HepG2 (cell line): ENCODE measurements around the gene TNFRSF21. TPM values are rescaled to one million over a fixed set of nuclear protein-coding genes. Genes with fewer than 3 reads are reported as not detected.
A peak's percentile ranks its signal among the peaks of the same experiment; 100 is the strongest.

Source experiments
- CSRNP1 ChIP-seq: sonication (generic); formaldehyde crosslinking; IDR thresholded peaks from 2 replicates; pipeline ENCODE4 v1.8.1; 2023; ENCODE audit warnings: mild to moderate bottlenecking, missing genetic modification reagents
- HIC2 ChIP-seq: sonication (generic); formaldehyde crosslinking; IDR thresholded peaks from 2 replicates; pipeline ENCODE4 v1.9.0; 2022; ENCODE audit warnings: low read depth, missing genetic modification reagents
- MIXL1 ChIP-seq: IDR thresholded peaks from 2 replicates; pipeline ENCODE4 v1.6.1; 2016
- NCOA1 ChIP-seq: sonication (generic); formaldehyde crosslinking; IDR thresholded peaks from 2 replicates; pipeline ENCODE4 v1.9.0; 2021; ENCODE audit warnings: missing genetic modification reagents
- NRL ChIP-seq: sonication (generic); formaldehyde crosslinking; IDR thresholded peaks from 2 replicates; pipeline ENCODE4 v1.5.0; 2020; ENCODE audit warnings: missing genetic modification reagents, mild to moderate bottlenecking, moderate library complexity, borderline replicate concordance
- PPARG ChIP-seq: conservative IDR thresholded peaks from 2 replicates; pipeline ENCODE4 v1.6.1; 2016; ENCODE audit warnings: missing biosample characterization, missing genetic modification reagents
- RAD21 ChIP-seq: fragments of 450-650 bp; formaldehyde crosslinking; IDR thresholded peaks from 2 replicates; pipeline ENCODE4 v1.5.0; 2020; ENCODE audit warnings: mild to moderate bottlenecking
- SPEN ChIP-seq: sonication (generic); formaldehyde crosslinking; IDR thresholded peaks from 2 replicates; pipeline ENCODE4 v1.5.1; 2020; ENCODE audit warnings: low read depth, mild to moderate bottlenecking, missing genetic modification reagents
- TGIF2 ChIP-seq: IDR thresholded peaks from 2 replicates; pipeline ENCODE4 v1.6.1; 2016; ENCODE audit warnings: control low read depth, missing compliant biosample characterization
- ZNF160 ChIP-seq: sonication (generic); formaldehyde crosslinking; IDR thresholded peaks from 2 replicates; pipeline ENCODE4 v1.8.0; 2022; ENCODE audit warnings: mild to moderate bottlenecking, inconsistent platforms, missing genetic modification reagents
- ZNF512B ChIP-seq: sonication (generic); formaldehyde crosslinking; IDR thresholded peaks from 2 replicates; pipeline ENCODE4 v1.5.1; 2020; ENCODE audit warnings: missing genetic modification reagents, mild to moderate bottlenecking, borderline replicate concordance
- ZNF558 ChIP-seq: sonication (generic); formaldehyde crosslinking; IDR thresholded peaks from 2 replicates; pipeline ENCODE4 v1.9.0; 2022; ENCODE audit warnings: mild to moderate bottlenecking, missing genetic modification reagents, borderline replicate concordance
- ZNF572 ChIP-seq: sonication (generic); formaldehyde crosslinking; IDR thresholded peaks from 2 replicates; pipeline ENCODE4 v1.5.1; 2020; ENCODE audit warnings: mild to moderate bottlenecking, missing genetic modification reagents
- ZNF687 ChIP-seq: sonication (generic); formaldehyde crosslinking; IDR thresholded peaks from 2 replicates; pipeline ENCODE4 v1.5.1; 2020; ENCODE audit warnings: mild to moderate bottlenecking, missing genetic modification reagents, moderate library complexity
- ZNF746 ChIP-seq: sonication (generic); formaldehyde crosslinking; IDR thresholded peaks from 2 replicates; pipeline ENCODE4 v1.8.0; 2022; ENCODE audit warnings: mild to moderate bottlenecking, missing genetic modification reagents
- ZSCAN31 ChIP-seq: sonication (generic); formaldehyde crosslinking; IDR thresholded peaks from 2 replicates; pipeline ENCODE4 v1.5.0; 2020; ENCODE audit warnings: low read depth, mild to moderate bottlenecking, missing genetic modification reagents
- polyA plus RNA-seq, 8 experiments: library from polyadenylated mRNA; depleted of rRNA in 3 of 8; stranded (reverse) in 7 of 8; unstranded in 1 of 8; fragments of >200 nt; fragmentation: Illumina TruSeq in 4 of 8; extraction: Trizol in 4 of 8; gene quantifications; 2 replicates each; pipeline versions ENCODE4 v1.2.1 to v1.2.3, GENCODE V29; 2011 to 2016; ENCODE audit warnings: low read depth in 4 of 8, missing spikeins in 1 of 8, mixed read lengths in 1 of 8; ENCODE audit not compliant: insufficient read depth in 1 of 8
- total RNA-seq, 5 experiments: library from RNA; depleted of rRNA; stranded (reverse); fragments of >200 nt; fragmentation: Illumina TruSeq; extraction: Trizol; gene quantifications; 2 replicates each; pipeline ENCODE4 v1.2.3, GENCODE V29; 2016; ENCODE audit warnings: low read depth in 1 of 5

The TNFRSF21 gene
- total and polyA plus RNA-seq, 2 of the 13 experiments (the other 11 are each of a cell fraction or from before 2014, with no cell fraction given) = 24.8 to 46.3 TPM

- peak; percentile 79; the same call in 1 of the 2 replicates for TF ChIP-seq HIC2
- TF ChIP-seq RAD21 (CRISPR knock-in tag) = peak; percentile 98
- TF ChIP-seq MIXL1 = peak; percentile 59; the same call in 1 of the 2 replicates
- TF ChIP-seq ZNF746 (CRISPR knock-in tag) = 0 out of 2 replicates have a peak, but pooled peaks have one; percentile 48
- TF ChIP-seq ZNF572 (CRISPR knock-in tag) = no peak
- peak; percentile 92; the same call in 1 of the 2 replicates for TF ChIP-seq ZSCAN31
- TF ChIP-seq PPARG = peak; percentile 33; the same call in 1 of the 2 replicates
- TF ChIP-seq ZNF160 = peak; percentile 83
- peak; percentile 97 for TF ChIP-seq ZNF687
- peak; percentile 88; the same call in 1 of the 2 replicates for TF ChIP-seq NRL (CRISPR knock-in tag)
- peak; percentile 71; the same call in 1 of the 2 replicates for TF ChIP-seq NCOA1
- peak; percentile 100 for TF ChIP-seq TGIF2 (CRISPR knock-in tag)
- no peak for TF ChIP-seq ZNF558 (CRISPR knock-in tag)
- TF ChIP-seq SPEN (CRISPR knock-in tag) = peak; percentile 53; the same call in 1 of the 2 replicates
- TF ChIP-seq ZNF512B (CRISPR knock-in tag) = peak; percentile 99
- no peak; the same call in none of the 2 replicates for TF ChIP-seq CSRNP1
Observed at GRCh38 chr6:47309291-47310130, at the start of gene TNFRSF21 (continued).
